KG1 (cell line): Measurements from ENCODE around the gene MAML3.
A peak's percentile ranks its signal among the peaks of the same experiment; 100 is the strongest.

ENCODE experiments used
- DNase-seq: peaks from one replicate; lab custom pipeline; 2025; lab: John Stamatoyannopoulos, UW

Gene MAML3

DNA sequence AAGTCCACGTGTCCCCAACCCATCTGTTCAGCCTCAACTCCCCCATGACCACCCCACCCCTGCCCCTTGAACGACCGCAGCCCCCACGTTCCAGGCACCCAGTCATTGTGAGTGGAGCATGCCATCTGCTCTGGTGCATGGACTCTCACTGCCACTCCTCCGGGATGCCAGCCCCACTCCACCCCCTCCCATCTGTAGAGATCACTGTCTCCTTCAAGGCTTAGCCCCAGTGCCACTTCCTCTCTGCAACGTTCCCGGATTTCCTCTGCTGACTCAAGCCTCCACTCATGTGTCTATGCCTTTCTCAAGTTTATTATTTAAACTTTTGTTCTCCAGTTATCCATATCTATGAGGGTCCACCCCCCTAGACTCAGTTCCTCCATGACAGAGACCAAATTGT is 54.0 kb downstream of the MAML3 start:
- DNase-seq = peak; percentile 55

- DNase-seq = no peak
Measured at GRCh38 chr4:140098455-140099160, 55.4 kb downstream of the MAML3 start.

- no peak for DNase-seq
Measured at GRCh38 chr4:140097572-140097971, 56.4 kb downstream of the MAML3 start.

DNA sequence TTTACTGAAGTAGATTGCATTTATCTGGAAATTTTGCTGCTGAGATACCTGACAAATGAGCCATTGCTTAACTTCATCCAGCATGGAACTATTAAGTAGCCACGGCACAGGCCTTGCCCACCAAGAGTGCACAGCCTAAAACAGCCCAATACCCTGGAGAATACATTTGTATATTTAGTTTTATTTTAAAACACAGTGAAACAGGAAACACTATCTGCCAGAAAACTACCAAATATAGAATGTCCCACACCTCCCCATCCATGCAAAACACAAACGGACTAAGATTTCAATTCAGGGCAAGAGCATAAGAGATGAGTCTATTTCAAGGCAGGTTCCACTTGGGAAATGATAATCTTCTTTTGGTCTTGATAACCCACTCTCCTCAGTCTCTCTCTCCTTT is 57.1 kb downstream of the MAML3 start:
- DNase-seq = no peak

DNA sequence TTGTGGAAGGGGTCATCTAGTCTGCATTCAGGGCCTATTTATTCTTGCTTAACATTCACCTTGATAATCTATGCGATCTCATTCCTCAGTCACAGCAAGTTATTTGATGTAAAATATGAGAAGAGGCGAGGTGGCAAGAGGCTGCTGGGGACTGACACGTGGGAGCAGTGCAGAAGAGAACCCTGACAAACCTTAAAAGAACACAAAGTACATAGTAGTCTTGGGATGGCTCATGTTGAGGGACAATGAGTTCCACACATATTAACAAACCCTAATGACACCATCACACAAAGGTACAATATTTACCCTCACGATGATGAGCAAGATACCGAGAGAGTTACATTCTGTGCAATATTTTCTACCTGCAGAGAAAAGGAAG is 57.5 kb downstream of the MAML3 start:
- no peak for DNase-seq

GRCh38 chr4:140095694-140096482 is 58.1 kb downstream of the MAML3 start:
- peak; percentile 43 for DNase-seq

- peak; percentile 50 for DNase-seq
Measured at GRCh38 chr4:140094438-140095420, 59.3 kb downstream of the MAML3 start.

- DNase-seq = no peak
Measured at GRCh38 chr4:140092094-140092851, 61.7 kb downstream of the MAML3 start.

DNA sequence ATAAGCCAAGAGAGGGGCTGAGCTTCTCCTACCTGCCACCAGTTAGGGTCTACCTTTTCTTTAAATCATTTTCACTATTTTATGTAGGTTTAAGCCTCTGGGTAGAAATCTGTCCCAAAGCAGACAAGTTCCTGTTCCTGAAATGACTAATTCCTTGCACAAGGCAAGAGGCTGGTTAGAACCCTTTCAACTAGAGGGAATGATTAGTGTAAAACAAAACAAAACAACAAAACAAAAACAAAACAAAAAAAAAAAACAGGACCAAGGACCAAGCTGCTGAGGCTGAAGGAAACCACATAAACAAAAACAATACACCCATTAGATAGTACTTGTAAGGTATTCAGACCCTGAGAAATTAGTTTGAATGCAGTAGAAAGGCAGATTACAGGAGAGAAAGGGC is 62.7 kb downstream of the MAML3 start:
- no peak for DNase-seq

DNA sequence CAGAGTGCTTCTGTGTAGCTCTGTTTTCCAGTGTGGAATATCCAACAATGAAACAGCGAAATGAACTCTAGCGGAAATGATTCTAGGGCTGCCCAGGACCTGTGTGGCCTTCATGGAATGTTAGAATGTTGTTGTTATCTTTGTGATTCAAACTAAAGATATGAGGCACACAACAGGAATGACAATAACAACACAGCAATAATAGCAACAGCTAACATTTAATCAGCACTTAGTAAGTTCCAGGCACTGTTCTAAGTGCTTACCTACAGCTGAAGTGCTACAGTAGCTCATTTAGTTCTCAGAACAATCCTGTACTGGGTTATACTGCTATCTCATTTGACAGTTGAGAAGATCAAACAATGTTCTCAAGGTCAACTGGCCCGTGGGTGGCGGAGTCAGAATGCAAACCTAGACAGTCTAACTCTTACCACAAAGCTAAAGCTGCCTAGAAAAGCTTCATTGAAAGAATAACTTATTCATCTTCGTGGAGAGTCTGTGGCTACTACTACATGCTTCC is 63.7 kb downstream of the MAML3 start:
- DNase-seq = no peak

DNA sequence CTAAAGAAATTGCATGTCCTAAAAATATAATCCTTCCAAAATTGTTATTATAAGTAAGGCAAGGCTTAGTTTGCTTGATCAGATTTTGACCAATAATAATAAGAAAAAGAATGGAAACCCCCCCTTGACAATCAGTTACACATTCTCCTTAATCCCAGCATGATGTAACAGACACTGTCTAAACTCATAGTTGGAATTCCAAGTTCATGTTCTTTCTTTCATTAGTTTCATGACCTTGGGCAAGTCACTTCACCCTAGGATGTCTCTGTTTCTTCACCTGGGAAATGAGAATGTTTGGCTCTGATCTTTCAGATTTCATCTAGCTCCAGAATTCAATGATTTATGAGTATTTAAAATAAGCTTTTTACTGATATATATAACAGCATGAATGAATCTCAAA is 64.8 kb downstream of the MAML3 start:
- DNase-seq = no peak

GRCh38 chr4:140088323-140088967 is 65.5 kb downstream of the MAML3 start:
- DNase-seq = no peak

DNA sequence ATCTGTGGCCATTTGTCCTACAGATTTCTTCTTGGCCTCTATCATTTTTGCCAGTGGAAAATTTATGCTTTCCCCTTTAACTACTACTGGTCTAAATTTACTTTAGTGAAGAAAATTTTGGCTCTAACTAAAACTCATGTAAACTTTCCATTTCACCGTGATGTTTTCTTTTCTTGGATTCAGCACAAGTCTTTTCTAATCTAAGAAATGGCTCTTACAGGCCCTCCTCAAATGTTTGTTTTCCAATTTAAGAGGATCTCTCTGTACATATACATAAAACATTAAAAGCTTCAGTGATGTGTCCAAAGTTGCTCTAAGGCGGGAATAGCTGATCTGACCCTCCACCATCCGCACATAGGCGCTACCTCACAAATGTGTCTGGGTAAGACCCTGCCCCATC is 68.1 kb downstream of the MAML3 start:
- DNase-seq = no peak

- no peak for DNase-seq
Measured at GRCh38 chr4:140085062-140085622, 68.8 kb downstream of the MAML3 start.

GRCh38 chr4:140084385-140084784 is 69.6 kb downstream of the MAML3 start:
- no peak for DNase-seq

- DNase-seq = no peak
Measured at GRCh38 chr4:140082391-140082755, 71.6 kb downstream of the MAML3 start.

DNA sequence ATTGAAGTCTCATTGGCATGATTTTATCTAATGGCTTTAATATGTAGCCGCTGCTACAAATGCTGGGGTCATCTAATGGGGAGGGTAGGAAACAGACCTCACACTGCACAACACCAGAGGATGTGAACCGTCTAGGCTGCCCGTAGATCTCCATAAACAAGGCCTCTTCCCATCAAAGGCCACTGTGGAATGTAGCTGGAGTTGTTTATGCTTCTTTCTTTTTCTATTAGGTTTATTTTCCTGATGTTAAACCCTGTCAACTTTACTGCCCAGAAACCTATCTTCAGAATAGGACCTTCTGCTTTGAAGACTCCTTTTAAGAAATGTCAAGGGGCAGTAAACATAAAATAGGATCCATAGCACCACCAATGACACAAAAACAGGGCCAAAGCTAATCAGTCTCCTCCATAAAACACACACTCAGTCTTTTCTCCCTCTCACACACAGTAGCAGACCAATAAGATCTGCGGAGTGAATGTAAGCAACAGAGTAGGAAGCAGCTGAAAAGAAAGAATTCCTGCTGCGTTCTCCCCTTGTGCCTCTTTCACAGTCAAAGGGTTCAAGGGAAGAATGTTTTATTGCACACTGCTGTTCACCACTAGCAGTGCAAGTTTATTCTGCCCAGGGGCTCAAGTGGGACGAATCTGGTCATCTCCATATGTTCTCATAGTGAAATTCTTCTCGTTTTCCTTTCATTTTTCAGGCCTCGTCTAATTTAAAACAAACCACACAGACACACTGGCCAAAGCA is 72.2 kb downstream of the MAML3 start:
- DNase-seq = no peak

GRCh38 chr4:140080883-140081282 is 73.1 kb downstream of the MAML3 start:
- DNase-seq = no peak

- no peak for DNase-seq
Measured at GRCh38 chr4:140078366-140078765, 75.6 kb downstream of the MAML3 start.

DNA sequence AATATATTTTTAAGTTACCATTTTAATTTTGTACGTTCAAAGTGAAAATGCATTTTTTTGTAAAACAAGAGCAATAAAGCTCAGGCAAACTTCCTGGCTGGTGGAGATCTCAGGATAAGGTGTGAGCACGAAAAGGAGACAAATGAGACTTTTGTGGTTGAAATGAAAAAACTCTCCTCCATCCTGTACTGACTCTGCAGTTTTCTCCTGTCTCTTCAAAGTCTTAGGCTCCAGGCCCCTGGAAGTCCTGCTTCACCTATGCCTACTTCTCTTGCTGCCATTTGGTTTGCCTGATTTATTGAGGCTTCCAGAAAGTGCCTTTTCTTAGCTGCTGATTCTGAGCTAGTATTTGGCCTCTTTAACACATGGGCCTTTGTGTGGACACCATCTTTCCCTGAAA is 77.7 kb downstream of the MAML3 start:
- peak; percentile 51 for DNase-seq
